GM12878 (cell line): ENCODE data around the gene PTPN14. TPM values are rescaled to one million over a fixed set of nuclear protein-coding genes. Genes with fewer than 3 reads are reported as not detected.
A peak's percentile ranks its signal among the peaks of the same experiment; 100 is the strongest.

Experiments used
- ATAC-seq: fragments of 200-7000 bp; cut with Tn5 transposase; 3 replicates; pipeline ENCODE4 v1.9.1; 2020; ENCODE audit warnings: mild to moderate bottlenecking, moderate library complexity
- BruUV-seq: library from RNA; stranded (reverse); fragments of 400-500 nt; replicated peaks from 2 replicates; lab custom pipeline; 2021; lab: Mats Ljungman, UMichigan
- CTCF ChIA-PET: fragments of 300-600 bp; sonication (Branson Sonifier 250); formaldehyde crosslinking; extraction: SDS; loops from one replicate; lab custom pipeline; 2021; ENCODE audit warnings: inconsistent platforms; lab: Yijun Ruan, JAX
- POLR2A ChIA-PET: fragments of 350-600 bp; formaldehyde crosslinking; extraction: SDS; loops from one replicate; lab custom pipeline; 2021; ENCODE audit warnings: inconsistent platforms; lab: Charles Lee
- RAD21 ChIA-PET: fragments of 300-600 bp; sonication (Branson Sonifier 250); formaldehyde crosslinking; loops from one replicate; lab custom pipeline; 2023; ENCODE audit warnings: antibody characterized with exemption; ENCODE audit not compliant: unreplicated experiment; lab: Charles Lee
- SMC1A ChIA-PET: fragments of 300-600 bp; sonication (Branson Sonifier 250); formaldehyde crosslinking; loops from one replicate; lab custom pipeline; 2023; ENCODE audit not compliant: unreplicated experiment, uncharacterized antibody; lab: Charles Lee
- DNase-seq: peaks from one replicate; pipeline ENCODE4 v3.0.0-alpha.2; 2011; ENCODE audit warnings: low read depth, low spot score
- FAIRE-seq: peaks from 3 replicates; lab custom pipeline; 2011; peaks lifted over from hg19 to GRCh38; lab: Jason Lieb, UNC
- H2AFZ ChIP-seq: 2 replicates; pipeline ENCODE4 v1.6.0; 2011; ENCODE audit warnings: low read depth, low read length, control low read depth; ENCODE audit not compliant: control insufficient read depth
- H3K27ac ChIP-seq: 2 replicates; pipeline ENCODE4 v1.5.1; 2011; ENCODE audit warnings: control low read depth; ENCODE audit not compliant: control insufficient read depth, insufficient read depth
- H3K27me3 ChIP-seq, 2 experiments: replicated peaks in 1 of 2; 2 replicates each; pipeline versions ENCODE4 v1.6.0 to v1.6.1; 2011; ENCODE audit warnings: low read length in 1 of 2; ENCODE audit not compliant: control insufficient read depth in 2 of 2, insufficient read depth in 2 of 2
- H3K36me3 ChIP-seq, 2 experiments: 2 replicates each; pipeline ENCODE4 v1.5.1; 2011; ENCODE audit warnings: low read length in 1 of 2; ENCODE audit not compliant: control insufficient read depth in 2 of 2, insufficient read depth in 2 of 2
- H3K4me1 ChIP-seq: 2 replicates; pipeline ENCODE4 v1.6.1; 2011; ENCODE audit warnings: mild to moderate bottlenecking, low read length, moderate library complexity, mixed read lengths; ENCODE audit not compliant: control insufficient read depth, insufficient read depth
- H3K4me2 ChIP-seq: 2 replicates; pipeline ENCODE4 v1.6.0; 2011; ENCODE audit warnings: control low read depth; ENCODE audit not compliant: control insufficient read depth, insufficient read depth
- H3K4me3 ChIP-seq: fragments of 200-600 bp; sonication (generic); 2 replicates; pipeline ENCODE4 v1.5.1; 2016
- H3K79me2 ChIP-seq: 2 replicates; pipeline ENCODE4 v1.6.0; 2011; ENCODE audit warnings: low read length; ENCODE audit not compliant: control insufficient read depth, insufficient read depth
- H3K9ac ChIP-seq: 2 replicates; pipeline ENCODE4 v1.8.0; 2011; ENCODE audit warnings: low read length, control low read depth, mixed read lengths; ENCODE audit not compliant: control insufficient read depth, insufficient read depth
- H3K9me3 ChIP-seq: replicated peaks from 3 replicates; pipeline ENCODE4 v1.5.1; 2011; ENCODE audit warnings: mild to moderate bottlenecking, low read length; ENCODE audit not compliant: control insufficient read depth, insufficient read depth
- H4K20me1 ChIP-seq: 2 replicates; pipeline ENCODE4 v1.6.0; 2011; ENCODE audit not compliant: control insufficient read depth, insufficient read depth
- CHD4 ChIP-seq: fragments of 200-600 bp; sonication (generic); IDR thresholded peaks from 2 replicates; pipeline ENCODE4 v1.6.1; 2016; ENCODE audit warnings: mild to moderate bottlenecking
- EZH2 ChIP-seq: IDR thresholded peaks from 2 replicates; pipeline ENCODE4 v1.6.1; 2012; ENCODE audit warnings: low read depth, mild to moderate bottlenecking, control low read depth, inconsistent platforms, low read length, borderline replicate concordance; ENCODE audit not compliant: control insufficient read depth
- KDM1A ChIP-seq: fragments of 200-600 bp; sonication (generic); IDR thresholded peaks from 2 replicates; pipeline ENCODE4 v1.6.1; 2016; ENCODE audit warnings: borderline replicate concordance
- RAD21 ChIP-seq: IDR thresholded peaks from 2 replicates; pipeline ENCODE4 v1.6.1; 2011; ENCODE audit warnings: mild to moderate bottlenecking, low read depth, low read length, moderate library complexity; ENCODE audit not compliant: insufficient read depth
- TCF7 ChIP-seq: IDR thresholded peaks from 2 replicates; pipeline ENCODE4 v1.6.1; 2014; ENCODE audit warnings: antibody characterized with exemption, borderline replicate concordance
- ZNF217 ChIP-seq: fragments of 450-650 bp; IDR thresholded peaks from 2 replicates; pipeline ENCODE4 v1.6.1; 2017; ENCODE audit warnings: antibody characterized with exemption, mild to moderate bottlenecking
- ZNF274 ChIP-seq: IDR thresholded peaks from one replicate; pipeline ENCODE4 v1.8.0; 2011; ENCODE audit not compliant: insufficient read length, insufficient read depth
- ZSCAN29 ChIP-seq: fragments of 450-650 bp; IDR thresholded peaks from 2 replicates; pipeline ENCODE4 v1.6.1; 2017; ENCODE audit warnings: mild to moderate bottlenecking, moderate library complexity
- WGBS: methylation state at CpG from one replicate; pipeline ENCODE4 v1.1.6; 2016; ENCODE audit warnings: low lambda C conversion rate; ENCODE audit not compliant: insufficient replicate concordance, insufficient coverage; ENCODE audit errors: missing lambda C conversion rate; 5-methylcytosine and 5-hydroxymethylcytosine counted together
- in situ Hi-C: fragments of 300-500 bp; cut with MboI; formaldehyde crosslinking; loops from 9 replicates; pipeline ENCODE4 v1.14.3; 2018; ENCODE audit warnings: mixed read lengths
- intact Hi-C: fragments of 100-400 bp; cut with micrococcal nuclease; formaldehyde crosslinking; loops from one replicate; pipeline ENCODE4 v1.14.2; 2022; ENCODE audit not compliant: unreplicated experiment
- polyA plus RNA-seq, 11 experiments: library from polyadenylated mRNA; depleted of rRNA in 4 of 11; unstranded in 6 of 11; stranded (reverse) in 5 of 11; fragments of >200 nt; fragmentation: Nextera tagmentation in 4 of 11; fragmentation: Illumina TruSeq in 1 of 11; extraction: Ambion mirVana in 4 of 11; extraction: Trizol in 1 of 11; gene quantifications; 1 replicate in 1 of 11; 2 replicates in 10 of 11; pipeline versions ENCODE4 v1.2.1 to v1.2.3, GENCODE V29; 2011 to 2016; ENCODE audit warnings: inconsistent platforms in 2 of 11, missing spikeins in 2 of 11, low read depth in 1 of 11
- total RNA-seq, 4 experiments: library from RNA; depleted of rRNA in 3 of 4; stranded (reverse); fragments of >200 nt in 3 of 4; fragmentation: Illumina TruSeq in 1 of 4; extraction: Trizol in 1 of 4; gene quantifications; 2 replicates each; pipeline versions ENCODE4 v1.2.1 to v1.2.3, GENCODE V29; 2013 to 2021
- TF ChIP-seq, protein P1 (sequence below): IDR thresholded peaks from 2 replicates; pipeline ENCODE4 v1.6.1; 2012; ENCODE audit warnings: low read depth, low read length, improper control_type of control experiment
- TF ChIP-seq, protein P2 (sequence below): fragments of 450-650 bp; IDR thresholded peaks from 2 replicates; pipeline ENCODE4 v1.6.1; 2017; ENCODE audit warnings: mild to moderate bottlenecking, low read depth, inconsistent platforms; ENCODE audit not compliant: poor library complexity, severe bottlenecking
- TF ChIP-seq, protein P3 (sequence below): IDR thresholded peaks from 2 replicates; pipeline ENCODE4 v1.6.1; 2012; ENCODE audit warnings: mild to moderate bottlenecking, low read depth, low read length

PTPN14 gene
- total and polyA plus RNA-seq, 10 of the 15 experiments (the other 5 are each of a cell fraction or from before 2014, with no cell fraction given) = 0.05 to 5.1 (median 0.44) TPM

DNA sequence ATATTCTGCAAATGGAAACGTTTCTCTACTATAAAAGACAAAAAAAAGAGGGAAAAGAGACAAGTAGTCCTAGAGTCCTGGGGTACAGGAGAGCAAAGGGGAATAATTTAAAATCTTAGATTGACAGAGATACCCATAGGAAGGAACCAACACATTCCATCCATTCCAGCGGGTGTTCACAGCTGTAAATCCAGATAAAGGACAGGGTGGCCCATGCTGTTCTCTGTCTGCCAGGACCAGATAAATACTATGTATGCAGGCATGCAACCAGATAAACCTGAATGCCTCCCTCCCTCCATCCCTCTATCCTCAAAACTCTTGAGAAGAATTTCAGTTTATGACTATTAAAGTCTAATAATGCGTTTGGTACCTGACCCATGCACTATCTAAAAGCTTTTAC, 131.8 kb downstream of the PTPN14 start:
- WGBS = 53% methylated on average over 3 of the region's 3 CpGs
- ATAC-seq (no peak), DNase-seq (no peak), FAIRE-seq (no peak)
- no peak overlapping the region for H3K27ac ChIP-seq
- in situ Hi-C loops (no loop called here), intact Hi-C loops (no loop called here)
- no peak overlapping the region for H3K4me2 ChIP-seq
- RAD21 ChIA-PET = interaction anchor here (0.9 to 1.7 kb wide), 2 partner anchors 11 to 36 kb away, joined by 3 to 7 read pairs; no protein-coding TSS in a partner anchor
- no peaks in the 10 kb centered on the region for H3K9me3 ChIP-seq
- H3K36me3 ChIP-seq = no peaks in the 10 kb centered on the region
- H3K4me3 ChIP-seq = no peak overlapping the region
- SMC1A ChIA-PET = interaction anchor here (0.9 to 3.0 kb wide), 5 partner anchors 12 to 164 kb away, joined by 3 to 18 read pairs (median 5); no protein-coding TSS in a partner anchor
- H3K27me3 ChIP-seq = no peaks in the 10 kb centered on the region
- TF ChIP-seq CHD4 (no peak), ZSCAN29 (no peak), ZNF217 (no peak), TCF7 (no peak), ZNF274 (no peak)
- CTCF ChIA-PET = interaction anchor here (1.7 kb wide), 1 partner anchor 16 kb away, joined by 8 read pairs; no protein-coding TSS in a partner anchor
- no TSS peak for BruUV-seq
- no peak overlapping the region for H3K9ac ChIP-seq
- no peaks in the 10 kb centered on the region for H4K20me1 ChIP-seq
- POLR2A ChIA-PET = interaction anchor here (0.6 to 1.6 kb wide), 2 partner anchors 25 to 82 kb away, joined by 3 to 5 read pairs; no protein-coding TSS in a partner anchor
- no peaks in the 10 kb centered on the region for H3K4me1 ChIP-seq
- H3K79me2 ChIP-seq = no peaks in the 10 kb centered on the region
- no peak overlapping the region for H2AFZ ChIP-seq

DNA sequence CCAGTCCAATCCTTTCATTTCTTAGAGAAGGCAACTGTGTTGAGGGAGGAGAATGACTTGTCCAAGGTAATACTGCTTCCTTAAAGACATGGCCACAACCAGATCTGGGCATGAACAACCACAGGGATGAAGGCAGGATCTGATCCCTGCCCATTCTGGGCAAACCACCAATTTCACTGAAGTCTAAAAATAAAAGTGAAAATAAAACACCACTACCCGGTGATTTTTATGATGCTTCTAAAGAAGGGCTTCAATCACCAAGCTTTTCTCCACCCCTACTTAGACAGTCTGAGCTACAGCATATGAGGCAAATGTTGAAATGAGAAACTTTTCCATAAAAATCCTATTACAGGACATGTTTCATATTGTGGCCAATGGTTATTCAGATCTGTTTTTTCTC, 133.0 kb downstream of the PTPN14 start:
- in situ Hi-C loops (no loop called here), intact Hi-C loops (no loop called here)
- ChIA-PET CTCF (interaction anchor here (1.4 to 1.7 kb wide), 3 partner anchors 14 to 21 kb away, joined by 4 to 8 read pairs (median 4); no protein-coding TSS in a partner anchor), RAD21 (interaction anchor here (1.0 to 1.7 kb wide), 7 partner anchors 9 to 122 kb away, joined by 3 to 8 read pairs (median 5); no protein-coding TSS in a partner anchor), SMC1A (interaction anchor here (1.2 to 3.0 kb wide), 8 partner anchors 9 to 163 kb away, joined by 3 to 18 read pairs (median 6); no protein-coding TSS in a partner anchor), POLR2A (interaction anchor here (1.0 to 1.6 kb wide), 5 partner anchors 9 to 82 kb away, joined by 3 to 6 read pairs (median 4); no protein-coding TSS in a partner anchor)
- H3K27ac ChIP-seq = no peak overlapping the region
- WGBS = 0% methylated on average over 1 of the region's 1 CpG
- H2AFZ ChIP-seq = peak overlapping the region; percentile 45
- FAIRE-seq (no peak), ATAC-seq (peak; percentile 58), DNase-seq (no peak)
- no peaks in the 10 kb centered on the region for H3K9me3 ChIP-seq
- no peak overlapping the region for H3K4me3 ChIP-seq
- 0 out of 2 replicates have a peak overlapping the region, but pooled peaks have one; percentile 44 for H3K4me2 ChIP-seq
- no peak overlapping the region for H3K9ac ChIP-seq
- no TSS peak for BruUV-seq
- H3K36me3 ChIP-seq = no peaks in the 10 kb centered on the region
- no peaks in the 10 kb centered on the region for H3K4me1 ChIP-seq
- no peaks in the 10 kb centered on the region for H3K27me3 ChIP-seq
- no peaks in the 10 kb centered on the region for H4K20me1 ChIP-seq
- no peaks in the 10 kb centered on the region for H3K79me2 ChIP-seq
- TF ChIP-seq, protein P1, sequence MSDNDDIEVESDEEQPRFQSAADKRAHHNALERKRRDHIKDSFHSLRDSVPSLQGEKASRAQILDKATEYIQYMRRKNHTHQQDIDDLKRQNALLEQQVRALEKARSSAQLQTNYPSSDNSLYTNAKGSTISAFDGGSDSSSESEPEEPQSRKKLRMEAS = no peak
- TF ChIP-seq, protein P2, sequence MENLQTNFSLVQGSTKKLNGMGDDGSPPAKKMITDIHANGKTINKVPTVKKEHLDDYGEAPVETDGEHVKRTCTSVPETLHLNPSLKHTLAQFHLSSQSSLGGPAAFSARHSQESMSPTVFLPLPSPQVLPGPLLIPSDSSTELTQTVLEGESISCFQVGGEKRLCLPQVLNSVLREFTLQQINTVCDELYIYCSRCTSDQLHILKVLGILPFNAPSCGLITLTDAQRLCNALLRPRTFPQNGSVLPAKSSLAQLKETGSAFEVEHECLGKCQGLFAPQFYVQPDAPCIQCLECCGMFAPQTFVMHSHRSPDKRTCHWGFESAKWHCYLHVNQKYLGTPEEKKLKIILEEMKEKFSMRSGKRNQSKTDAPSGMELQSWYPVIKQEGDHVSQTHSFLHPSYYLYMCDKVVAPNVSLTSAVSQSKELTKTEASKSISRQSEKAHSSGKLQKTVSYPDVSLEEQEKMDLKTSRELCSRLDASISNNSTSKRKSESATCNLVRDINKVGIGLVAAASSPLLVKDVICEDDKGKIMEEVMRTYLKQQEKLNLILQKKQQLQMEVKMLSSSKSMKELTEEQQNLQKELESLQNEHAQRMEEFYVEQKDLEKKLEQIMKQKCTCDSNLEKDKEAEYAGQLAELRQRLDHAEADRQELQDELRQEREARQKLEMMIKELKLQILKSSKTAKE = no peak
- no peak for TF ChIP-seq KDM1A
- no peak for TF ChIP-seq RAD21
- TF ChIP-seq, protein P3, sequence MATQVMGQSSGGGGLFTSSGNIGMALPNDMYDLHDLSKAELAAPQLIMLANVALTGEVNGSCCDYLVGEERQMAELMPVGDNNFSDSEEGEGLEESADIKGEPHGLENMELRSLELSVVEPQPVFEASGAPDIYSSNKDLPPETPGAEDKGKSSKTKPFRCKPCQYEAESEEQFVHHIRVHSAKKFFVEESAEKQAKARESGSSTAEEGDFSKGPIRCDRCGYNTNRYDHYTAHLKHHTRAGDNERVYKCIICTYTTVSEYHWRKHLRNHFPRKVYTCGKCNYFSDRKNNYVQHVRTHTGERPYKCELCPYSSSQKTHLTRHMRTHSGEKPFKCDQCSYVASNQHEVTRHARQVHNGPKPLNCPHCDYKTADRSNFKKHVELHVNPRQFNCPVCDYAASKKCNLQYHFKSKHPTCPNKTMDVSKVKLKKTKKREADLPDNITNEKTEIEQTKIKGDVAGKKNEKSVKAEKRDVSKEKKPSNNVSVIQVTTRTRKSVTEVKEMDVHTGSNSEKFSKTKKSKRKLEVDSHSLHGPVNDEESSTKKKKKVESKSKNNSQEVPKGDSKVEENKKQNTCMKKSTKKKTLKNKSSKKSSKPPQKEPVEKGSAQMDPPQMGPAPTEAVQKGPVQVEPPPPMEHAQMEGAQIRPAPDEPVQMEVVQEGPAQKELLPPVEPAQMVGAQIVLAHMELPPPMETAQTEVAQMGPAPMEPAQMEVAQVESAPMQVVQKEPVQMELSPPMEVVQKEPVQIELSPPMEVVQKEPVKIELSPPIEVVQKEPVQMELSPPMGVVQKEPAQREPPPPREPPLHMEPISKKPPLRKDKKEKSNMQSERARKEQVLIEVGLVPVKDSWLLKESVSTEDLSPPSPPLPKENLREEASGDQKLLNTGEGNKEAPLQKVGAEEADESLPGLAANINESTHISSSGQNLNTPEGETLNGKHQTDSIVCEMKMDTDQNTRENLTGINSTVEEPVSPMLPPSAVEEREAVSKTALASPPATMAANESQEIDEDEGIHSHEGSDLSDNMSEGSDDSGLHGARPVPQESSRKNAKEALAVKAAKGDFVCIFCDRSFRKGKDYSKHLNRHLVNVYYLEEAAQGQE = no peak
- TF ChIP-seq EZH2 = no peak
